Measurements from ENCODE around the gene CACNA1B.

DNA sequence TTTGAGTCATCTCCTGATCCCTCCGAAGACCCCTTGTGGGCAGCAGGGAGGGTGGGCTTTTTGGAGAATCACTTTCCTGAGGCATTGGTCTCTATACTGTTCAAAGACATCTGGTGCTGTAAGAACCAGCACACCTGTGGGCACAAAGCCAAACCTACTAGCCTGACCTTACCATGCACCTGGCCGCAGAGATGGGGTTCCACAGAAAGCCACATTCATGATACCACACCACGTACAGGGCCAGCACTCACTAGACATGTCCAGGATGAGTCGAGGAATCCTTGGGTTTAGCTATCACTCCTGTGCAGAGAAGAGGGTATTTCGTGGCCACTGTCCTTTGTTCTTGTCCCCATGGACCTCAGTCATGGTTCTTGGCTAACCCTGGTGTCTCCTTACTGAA lies 203.4 kb downstream of the CACNA1B start:
- TF ChIP-seq CTCF (conservative IDR thresholded peaks at IDR 0.05 in 1 of 2, IDR thresholded peaks at IDR 0.05 in 1 of 2; ENCODE audit: low read depth in 1 of 2, low read length in 2 of 2), result no peak
- TF ChIP-seq EZH2 (IDR thresholded peaks at IDR 0.05; ENCODE audit: low read length, missing control alignments), result no peak

Measured in fibroblast of lung (primary cell).